Panc1 (cell line): ENCODE data around the gene GRIN2C. TPM values are rescaled to one million over a fixed set of nuclear protein-coding genes. Genes with fewer than 3 reads are reported as not detected.
A peak's percentile ranks its signal among the peaks of the same experiment; 100 is the strongest.

Experiments used
- ATAC-seq: fragments of 200-7000 bp; cut with Tn5 transposase; 2 replicates; pipeline ENCODE4 v1.9.1; 2020; ENCODE audit warnings: mild to moderate bottlenecking, moderate library complexity
- BruUV-seq: library from RNA; stranded (reverse); fragments of 400-500 nt; replicated peaks from 2 replicates; lab custom pipeline; 2021; lab: Mats Ljungman, UMichigan
- CTCF ChIA-PET: fragments of 300-600 bp; sonication (Branson Sonifier 250); formaldehyde crosslinking; loops from one replicate; lab custom pipeline; 2022; ENCODE audit warnings: antibody characterized with exemption; lab: Charles Lee
- POLR2A ChIA-PET: fragments of 300-600 bp; sonication (Branson Sonifier 250); formaldehyde crosslinking; loops from one replicate; lab custom pipeline; 2022; ENCODE audit warnings: antibody characterized with exemption; lab: Charles Lee
- DNase-seq: peaks from one replicate; pipeline ENCODE4 v3.0.0-alpha.2; 2010; ENCODE audit warnings: low read depth, low spot score
- H3K27ac ChIP-seq: 2 replicates; pipeline ENCODE4 v1.5.1; 2011; ENCODE audit warnings: mild to moderate bottlenecking, low read length, inconsistent platforms
- H3K27me3 ChIP-seq: fragments of 200-500 bp; sonication (Bioruptor generic); 2 replicates; pipeline ENCODE4 v1.6.0; 2014; ENCODE audit warnings: low read length, inconsistent platforms; ENCODE audit not compliant: control insufficient read depth, insufficient read depth
- H3K36me3 ChIP-seq: fragments of 200-500 bp; sonication (Bioruptor generic); 2 replicates; pipeline ENCODE4 v1.5.1; 2014; ENCODE audit warnings: inconsistent platforms, mild to moderate bottlenecking, low read length, moderate library complexity; ENCODE audit not compliant: control insufficient read depth, insufficient read depth
- H3K4me1 ChIP-seq: 2 replicates; pipeline ENCODE4 v1.5.1; 2011; ENCODE audit warnings: inconsistent platforms, mild to moderate bottlenecking, low read length, moderate library complexity; ENCODE audit not compliant: control insufficient read depth, insufficient read depth
- H3K4me3 ChIP-seq, 2 experiments: 2 replicates each; pipeline ENCODE4 v1.5.1; 2011 to 2012; ENCODE audit warnings: low read depth in 2 of 2, low read length in 2 of 2, mild to moderate bottlenecking in 2 of 2, inconsistent platforms in 1 of 2, moderate library complexity in 1 of 2
- H3K9me3 ChIP-seq: fragments of 200-500 bp; sonication (Bioruptor generic); 2 replicates; pipeline ENCODE4 v1.5.1; 2014; ENCODE audit warnings: low read depth, mild to moderate bottlenecking, inconsistent platforms, low read length, moderate library complexity; ENCODE audit not compliant: control insufficient read depth, insufficient read depth
- POLR2AphosphoS5 ChIP-seq: IDR thresholded peaks from 2 replicates; pipeline ENCODE4 v1.6.1; 2012; ENCODE audit warnings: mild to moderate bottlenecking, low read depth, low read length, moderate library complexity
- SIN3A ChIP-seq: IDR thresholded peaks from 2 replicates; pipeline ENCODE4 v1.6.1; 2012; ENCODE audit warnings: low read depth, mild to moderate bottlenecking, low read length, moderate library complexity, borderline replicate concordance; ENCODE audit not compliant: insufficient read depth
- TCF7L2 ChIP-seq: IDR thresholded peaks from 2 replicates; pipeline ENCODE4 v1.6.1; 2011; ENCODE audit warnings: mild to moderate bottlenecking, low read depth, low read length, inconsistent platforms
- in situ Hi-C: cut with HindIII; loops from 2 replicates; pipeline ENCODE4 v1.10.0; 2016; ENCODE audit warnings: low sequenced_read_pairs, low pct_unique_long_range_greater_than_20kb
- intact Hi-C: fragments of 100-400 bp; cut with micrococcal nuclease; formaldehyde crosslinking; loops from one replicate; pipeline ENCODE4 v1.10.0; 2022; ENCODE audit not compliant: unreplicated experiment
- total RNA-seq: library from RNA; stranded (reverse); gene quantifications from one replicate; pipeline ENCODE4 v1.2.1, GENCODE V29; 2021; ENCODE audit not compliant: unreplicated experiment
- TF ChIP-seq, protein P1 (sequence below): fragments of 450-650 bp; IDR thresholded peaks from 2 replicates; pipeline ENCODE4 v1.5.1; 2017; ENCODE audit warnings: mild to moderate bottlenecking
- TF ChIP-seq, protein P2 (sequence below), 2 experiments: IDR thresholded peaks; 2 replicates each; pipeline ENCODE4 v1.6.1; 2011 to 2012; ENCODE audit warnings: low read depth in 2 of 2, control low read depth in 1 of 2, low read length in 1 of 2, mild to moderate bottlenecking in 1 of 2, moderate library complexity in 1 of 2; ENCODE audit not compliant: insufficient read depth in 1 of 2

The GRIN2C gene
- total RNA-seq, 1 experiment from 2014 or later, result 0.10 TPM

DNA sequence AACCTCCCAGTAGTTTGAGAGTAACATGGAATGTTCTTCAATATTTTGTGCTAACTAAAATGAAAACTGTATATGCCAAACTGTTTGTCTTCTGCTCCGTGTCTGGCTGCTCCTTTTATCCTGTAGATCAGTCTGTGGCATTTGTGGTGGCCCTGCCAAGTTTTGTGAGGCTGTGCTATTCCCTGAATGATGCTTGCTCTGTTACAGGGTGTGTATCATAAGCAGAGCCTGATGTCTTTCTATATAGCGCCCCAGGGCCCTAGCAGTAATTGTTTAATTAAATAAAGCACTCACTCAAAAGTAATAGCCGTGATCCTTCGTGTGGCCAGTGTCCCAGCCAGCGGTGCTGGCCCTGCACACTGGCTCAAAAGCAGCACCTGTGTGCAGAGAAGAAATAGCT lies 55.7 kb downstream of the GRIN2C start:
- POLR2A ChIA-PET, result interaction anchor here (0.7 kb wide), 1 partner anchor 19 kb away, joined by 9 read pairs; no protein-coding TSS in a partner anchor
- CTCF ChIA-PET, result interaction anchor here (1.2 kb wide), 1 partner anchor 13 kb away, joined by 3 read pairs; no protein-coding TSS in a partner anchor

DNA sequence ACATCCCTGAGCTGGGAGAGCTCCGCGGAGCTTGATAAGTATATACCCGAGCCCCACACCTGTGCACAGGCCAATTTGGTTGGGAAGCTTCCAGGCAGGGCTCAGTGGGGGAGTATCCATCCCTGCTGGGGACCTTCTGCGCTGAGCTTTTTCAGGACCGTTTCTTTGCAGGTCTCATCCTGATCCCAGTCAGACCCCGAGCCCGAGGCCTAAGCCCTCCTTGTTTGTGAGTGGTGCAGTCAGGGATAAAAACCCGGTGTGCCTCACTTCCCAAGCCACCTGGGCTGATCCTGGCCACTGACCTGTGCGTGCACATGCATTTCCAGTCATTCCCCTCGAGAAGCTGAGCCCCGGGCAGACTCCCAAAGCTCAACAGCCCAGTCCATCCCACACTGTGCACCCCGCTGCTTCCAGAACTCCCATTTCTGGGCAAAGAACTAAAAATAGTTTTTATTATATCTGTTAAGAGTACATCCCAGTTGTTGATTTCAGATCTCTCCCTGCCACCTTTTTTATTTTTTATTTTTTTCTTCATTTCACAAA lies 56.2 kb downstream of the GRIN2C start:
- Histone ChIP-seq H3K4me1 (no peaks in the 10 kb centered on the region; the same call in 1 of the 2 replicates), H3K36me3 (no peaks in the 10 kb centered on the region), H3K9me3 (no peaks in the 10 kb centered on the region), H3K27ac (no peak overlapping the region), H3K27me3 (no peaks in the 10 kb centered on the region), H3K4me3 (no peak overlapping the region)
- intact Hi-C loops, result no loop called here
- no TSS peak for BruUV-seq
- ChIA-PET CTCF (interaction anchor here (1.2 kb wide), 1 partner anchor 13 kb away, joined by 3 read pairs; no protein-coding TSS in a partner anchor), POLR2A (no interaction called here)
- in situ Hi-C loops, result no loop called here
- no peak for DNase-seq
- TF ChIP-seq POLR2AphosphoS5, result no peak
- TF ChIP-seq TCF7L2, result no peak
- TF ChIP-seq, protein P1, sequence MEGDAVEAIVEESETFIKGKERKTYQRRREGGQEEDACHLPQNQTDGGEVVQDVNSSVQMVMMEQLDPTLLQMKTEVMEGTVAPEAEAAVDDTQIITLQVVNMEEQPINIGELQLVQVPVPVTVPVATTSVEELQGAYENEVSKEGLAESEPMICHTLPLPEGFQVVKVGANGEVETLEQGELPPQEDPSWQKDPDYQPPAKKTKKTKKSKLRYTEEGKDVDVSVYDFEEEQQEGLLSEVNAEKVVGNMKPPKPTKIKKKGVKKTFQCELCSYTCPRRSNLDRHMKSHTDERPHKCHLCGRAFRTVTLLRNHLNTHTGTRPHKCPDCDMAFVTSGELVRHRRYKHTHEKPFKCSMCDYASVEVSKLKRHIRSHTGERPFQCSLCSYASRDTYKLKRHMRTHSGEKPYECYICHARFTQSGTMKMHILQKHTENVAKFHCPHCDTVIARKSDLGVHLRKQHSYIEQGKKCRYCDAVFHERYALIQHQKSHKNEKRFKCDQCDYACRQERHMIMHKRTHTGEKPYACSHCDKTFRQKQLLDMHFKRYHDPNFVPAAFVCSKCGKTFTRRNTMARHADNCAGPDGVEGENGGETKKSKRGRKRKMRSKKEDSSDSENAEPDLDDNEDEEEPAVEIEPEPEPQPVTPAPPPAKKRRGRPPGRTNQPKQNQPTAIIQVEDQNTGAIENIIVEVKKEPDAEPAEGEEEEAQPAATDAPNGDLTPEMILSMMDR, result no peak
- no peak for ATAC-seq

More for the DNA sequence above, 55.7 kb downstream of the GRIN2C start:
- Histone ChIP-seq H3K4me3 (no peak overlapping the region), H3K27ac (no peak overlapping the region), H3K27me3 (no peaks in the 10 kb centered on the region), H3K9me3 (no peaks in the 10 kb centered on the region), H3K4me1 (no peaks in the 10 kb centered on the region; the same call in 1 of the 2 replicates), H3K36me3 (no peaks in the 10 kb centered on the region)
- no peak for ATAC-seq
- no peak for DNase-seq
- no peak for TF ChIP-seq TCF7L2
- TF ChIP-seq SIN3A, result no peak
- TF ChIP-seq, protein P2, sequence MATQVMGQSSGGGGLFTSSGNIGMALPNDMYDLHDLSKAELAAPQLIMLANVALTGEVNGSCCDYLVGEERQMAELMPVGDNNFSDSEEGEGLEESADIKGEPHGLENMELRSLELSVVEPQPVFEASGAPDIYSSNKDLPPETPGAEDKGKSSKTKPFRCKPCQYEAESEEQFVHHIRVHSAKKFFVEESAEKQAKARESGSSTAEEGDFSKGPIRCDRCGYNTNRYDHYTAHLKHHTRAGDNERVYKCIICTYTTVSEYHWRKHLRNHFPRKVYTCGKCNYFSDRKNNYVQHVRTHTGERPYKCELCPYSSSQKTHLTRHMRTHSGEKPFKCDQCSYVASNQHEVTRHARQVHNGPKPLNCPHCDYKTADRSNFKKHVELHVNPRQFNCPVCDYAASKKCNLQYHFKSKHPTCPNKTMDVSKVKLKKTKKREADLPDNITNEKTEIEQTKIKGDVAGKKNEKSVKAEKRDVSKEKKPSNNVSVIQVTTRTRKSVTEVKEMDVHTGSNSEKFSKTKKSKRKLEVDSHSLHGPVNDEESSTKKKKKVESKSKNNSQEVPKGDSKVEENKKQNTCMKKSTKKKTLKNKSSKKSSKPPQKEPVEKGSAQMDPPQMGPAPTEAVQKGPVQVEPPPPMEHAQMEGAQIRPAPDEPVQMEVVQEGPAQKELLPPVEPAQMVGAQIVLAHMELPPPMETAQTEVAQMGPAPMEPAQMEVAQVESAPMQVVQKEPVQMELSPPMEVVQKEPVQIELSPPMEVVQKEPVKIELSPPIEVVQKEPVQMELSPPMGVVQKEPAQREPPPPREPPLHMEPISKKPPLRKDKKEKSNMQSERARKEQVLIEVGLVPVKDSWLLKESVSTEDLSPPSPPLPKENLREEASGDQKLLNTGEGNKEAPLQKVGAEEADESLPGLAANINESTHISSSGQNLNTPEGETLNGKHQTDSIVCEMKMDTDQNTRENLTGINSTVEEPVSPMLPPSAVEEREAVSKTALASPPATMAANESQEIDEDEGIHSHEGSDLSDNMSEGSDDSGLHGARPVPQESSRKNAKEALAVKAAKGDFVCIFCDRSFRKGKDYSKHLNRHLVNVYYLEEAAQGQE (IDR thresholded peaks at IDR 0.05; ENCODE audit: insufficient read depth in 1 of 2, low read depth in 2 of 2, low read length in 1 of 2), result no peak
- TF ChIP-seq, protein P1, result no peak
- no peak for TF ChIP-seq POLR2AphosphoS5
- in situ Hi-C loops (no loop called here), intact Hi-C loops (no loop called here)
- BruUV-seq, result TSS peak; percentile 54
